K562 (cell line): ENCODE data around the gene KRT85. TPM values are rescaled to one million over a fixed set of nuclear protein-coding genes. Genes with fewer than 3 reads are reported as not detected.

Experiments used
- ATAC-seq: fragments of 200-7000 bp; cut with Tn5 transposase; 3 replicates; pipeline ENCODE4 v1.9.1; 2020; ENCODE audit warnings: moderate library complexity
- BruUV-seq: library from RNA; stranded (reverse); fragments of 400-500 nt; replicated peaks from 2 replicates; lab custom pipeline; 2021; lab: Mats Ljungman, UMichigan
- CTCF ChIA-PET: fragments of 300-600 bp; formaldehyde crosslinking; extraction: SDS; loops from one replicate; lab custom pipeline; 2021; ENCODE audit warnings: low intra/inter-chr PET ratio; lab: Yijun Ruan, JAX
- POLR2A ChIA-PET: fragments of 300-600, 350-650 bp; sonication (Branson Sonifier 250); formaldehyde crosslinking; extraction: SDS; loops from one replicate; lab custom pipeline; 2021; ENCODE audit warnings: antibody characterized with exemption, inconsistent platforms; lab: Yijun Ruan, JAX
- DNase-seq, 4 experiments: peaks; one replicate each; pipeline versions ENCODE4 v3.0.0 to v3.0.0-alpha.2; 2011 to 2018; ENCODE audit warnings: low spot score in 3 of 4, mixed read lengths in 3 of 4; ENCODE audit errors: extremely low read depth in 1 of 4
- FAIRE-seq: peaks from 2 replicates; lab custom pipeline; 2011; peaks lifted over from hg19 to GRCh38; lab: Jason Lieb, UNC
- H2AFZ ChIP-seq: 2 replicates; pipeline ENCODE4 v1.6.0; 2011; ENCODE audit warnings: low read depth, low read length, control low read depth, inconsistent platforms
- H3K27ac ChIP-seq: fragments of 200-600 bp; 3 replicates; pipeline ENCODE4 v1.8.0; 2011; ENCODE audit warnings: low read depth, mild to moderate bottlenecking, control low read depth, inconsistent platforms, low read length, moderate library complexity, mixed read lengths; ENCODE audit errors: extremely low read depth
- H3K27me3 ChIP-seq, 2 experiments: fragments of 300-600 bp in 1 of 2; 2 replicates in 1 of 2; 3 replicates in 1 of 2; pipeline versions ENCODE4 v1.6.0 to v1.8.0; 2011; ENCODE audit warnings: inconsistent platforms in 2 of 2, low read length in 2 of 2, mild to moderate bottlenecking in 1 of 2, mixed read lengths in 1 of 2, moderate library complexity in 1 of 2; ENCODE audit not compliant: control insufficient read depth in 2 of 2, insufficient read depth in 2 of 2
- H3K36me3 ChIP-seq: fragments of 300-600 bp; 3 replicates; pipeline ENCODE4 v1.8.0; 2011; ENCODE audit warnings: mild to moderate bottlenecking, low read length, inconsistent platforms; ENCODE audit not compliant: control insufficient read depth, insufficient read depth
- H3K4me1 ChIP-seq, 2 experiments: fragments of 200-600 bp in 1 of 2; replicated peaks in 1 of 2; 2 replicates in 1 of 2; 3 replicates in 1 of 2; pipeline versions ENCODE4 v1.5.1 to v1.8.0; 2011; ENCODE audit warnings: inconsistent platforms in 2 of 2, low read length in 2 of 2, mild to moderate bottlenecking in 1 of 2, mixed read lengths in 1 of 2, moderate library complexity in 1 of 2; ENCODE audit not compliant: control insufficient read depth in 2 of 2, insufficient read depth in 2 of 2
- H3K4me2 ChIP-seq: 2 replicates; pipeline ENCODE4 v1.6.1; 2011; ENCODE audit warnings: low read length, control low read depth, inconsistent platforms, mixed read lengths; ENCODE audit not compliant: insufficient read depth
- H3K4me3 ChIP-seq: fragments of 200-600 bp; sonication (generic), shearing (Covaris generic); 2 replicates; pipeline ENCODE4 v1.5.1; 2016; ENCODE audit warnings: control low read depth, inconsistent platforms
- H3K79me2 ChIP-seq: fragments of 200-600 bp; 3 replicates; pipeline ENCODE4 v1.8.0; 2011; ENCODE audit warnings: low read length, inconsistent platforms; ENCODE audit not compliant: control insufficient read depth, insufficient read depth
- H3K9ac ChIP-seq, 2 experiments: 2 replicates each; pipeline versions ENCODE4 v1.6.0 to v1.6.1; 2011; ENCODE audit warnings: low read depth in 2 of 2, low read length in 2 of 2, control low read depth in 1 of 2, inconsistent platforms in 1 of 2, mild to moderate bottlenecking in 1 of 2, mixed read lengths in 1 of 2; ENCODE audit not compliant: insufficient read depth in 1 of 2
- H3K9me1 ChIP-seq: one replicate; pipeline ENCODE4 v1.6.0; 2011; ENCODE audit warnings: inconsistent platforms, mild to moderate bottlenecking, low read length, moderate library complexity; ENCODE audit not compliant: control insufficient read depth, insufficient read depth
- H3K9me3 ChIP-seq: replicated peaks from 2 replicates; pipeline ENCODE4 v1.5.1; 2011; ENCODE audit warnings: low read depth, low read length, inconsistent platforms; ENCODE audit not compliant: control insufficient read depth, insufficient read depth
- H4K20me1 ChIP-seq: replicated peaks from 2 replicates; pipeline ENCODE4 v1.6.1; 2011; ENCODE audit warnings: low read length, inconsistent platforms, mixed read lengths; ENCODE audit not compliant: control insufficient read depth, insufficient read depth
- SNAPC5 ChIP-seq: fragments of 250-450 bp; sonication (Bioruptor Pico); IDR thresholded peaks from 2 replicates; pipeline ENCODE4 v1.8.0; 2021; ENCODE audit warnings: moderate library complexity, mild to moderate bottlenecking, inconsistent platforms
- TEAD4 ChIP-seq, 2 experiments: sonication (generic) in 1 of 2; formaldehyde crosslinking in 1 of 2; IDR thresholded peaks; 2 replicates each; pipeline versions ENCODE4 v1.6.1 to v1.8.0; 2012 to 2022; ENCODE audit warnings: borderline replicate concordance in 1 of 2, inconsistent platforms in 1 of 2, low read length in 1 of 2, mild to moderate bottlenecking in 1 of 2, missing genetic modification reagents in 1 of 2
- ZBTB2 ChIP-seq: fragments of 450-650 bp; IDR thresholded peaks from 2 replicates; pipeline ENCODE4 v1.6.1; 2016; ENCODE audit warnings: antibody characterized with exemption
- ZFP1 ChIP-seq: fragments of 450-650 bp; formaldehyde crosslinking; IDR thresholded peaks from 2 replicates; pipeline ENCODE4 v1.4.0; 2020; ENCODE audit warnings: mild to moderate bottlenecking, mixed read lengths
- ZNF407 ChIP-seq: fragments of 450-650 bp; IDR thresholded peaks from 2 replicates; pipeline ENCODE4 v1.6.1; 2016; ENCODE audit warnings: low read depth
- ZNF408 ChIP-seq: fragments of 250-450 bp; sonication (Bioruptor Pico); IDR thresholded peaks from 2 replicates; pipeline ENCODE4 v1.4.0; 2020; ENCODE audit warnings: low read depth, mild to moderate bottlenecking, moderate library complexity
- WGBS: fragments of 100-300 bp; shearing (Covaris generic); methylation state at CpG from one replicate; pipeline ENCODE4 v1.1.6; 2016; ENCODE audit warnings: low coverage, mixed read lengths; ENCODE audit not compliant: insufficient coverage; ENCODE audit errors: missing lambda C conversion rate; 5-methylcytosine and 5-hydroxymethylcytosine counted together
- in situ Hi-C: fragments of 300-500 bp; cut with MboI; formaldehyde crosslinking; loops from 4 replicates; pipeline ENCODE4 v1.15.0; 2018; ENCODE audit warnings: inconsistent platforms, mixed read lengths
- intact Hi-C: fragments of 100-400 bp; cut with micrococcal nuclease; formaldehyde crosslinking; loops from 2 replicates; pipeline ENCODE4 v1.14.2; 2022
- polyA plus RNA-seq, 8 experiments: library from polyadenylated mRNA; depleted of rRNA in 4 of 8; stranded (reverse) in 5 of 8; unstranded in 3 of 8; fragments of >200 nt; fragmentation: Nextera tagmentation in 2 of 8; fragmentation: Illumina TruSeq in 1 of 8; extraction: Ambion mirVana in 2 of 8; extraction: Trizol in 1 of 8; gene quantifications; 2 replicates each; pipeline versions ENCODE4 v1.2.1 to v1.2.3, GENCODE V29; 2011 to 2014; ENCODE audit warnings: inconsistent platforms in 1 of 8, missing spikeins in 1 of 8
- total RNA-seq, 7 experiments: library from RNA; depleted of rRNA in 6 of 7; stranded (reverse); fragments of >200 nt in 6 of 7; fragmentation: Illumina TruSeq in 2 of 7; extraction: Trizol in 2 of 7; gene quantifications; 2 replicates each; pipeline versions ENCODE4 v1.2.1 to v1.2.3, GENCODE V29; 2011 to 2021; ENCODE audit warnings: low replicate concordance in 1 of 7

KRT85 gene
- total and polyA plus RNA-seq, 9 of the 15 experiments (the other 6 are each of a cell fraction or from before 2014, with no cell fraction given) = not detected

- DNase-seq (no peak), FAIRE-seq (no peak), ATAC-seq (no peak)
- Histone ChIP-seq H2AFZ (no peak overlapping the region), H3K4me3 (no peak overlapping the region), H3K79me2 (no peaks in the 10 kb centered on the region), H3K9me3 (no peaks in the 10 kb centered on the region), H3K4me2 (no peak overlapping the region), H4K20me1 (no peaks in the 10 kb centered on the region), H3K27ac (no peak overlapping the region), H3K36me3 (no peaks in the 10 kb centered on the region), H3K4me1 (no peaks in the 10 kb centered on the region), H3K9me1 (no peaks in the 10 kb centered on the region), H3K9ac (no peak overlapping the region), H3K27me3 (peaks cover 0 to 77% of the 10 kb centered on the region in 2 experiments; a peak in 4 of 5 replicates)
- BruUV-seq = no TSS peak
- in situ Hi-C loops = no loop called here
- ChIA-PET CTCF (no interaction called here), POLR2A (interaction anchor here (0.9 kb wide), 1 partner anchor 549 kb away, joined by 3 read pairs; no protein-coding TSS in a partner anchor)
- intact Hi-C loops = no loop called here
- WGBS = 0% methylated on average over 3 of the region's 3 CpGs
- no peak for TF ChIP-seq TEAD4 (IDR thresholded peaks at IDR 0.05; ENCODE audit: low read length)
- TF ChIP-seq TEAD4 (CRISPR knock-in tag; IDR thresholded peaks at IDR 0.05; ENCODE audit: borderline replicate concordance) = no peak
- TF ChIP-seq ZBTB2 = no peak
- TF ChIP-seq ZFP1 = no peak
- no peak for TF ChIP-seq SNAPC5 (CRISPR knock-in tag)
- no peak for TF ChIP-seq ZNF408 (CRISPR knock-in tag)
- TF ChIP-seq ZNF407 = no peak
Measured at GRCh38 chr12:52402873-52403540, 35.7 kb upstream of the KRT85 start.
